Common myeloid progenitor, CD34-positive (primary cell): ENCODE results near the gene TRMT1.

Experiments used
- CTCF ChIA-PET: fragments of 350-600 bp; sonication (Branson Sonifier 250); formaldehyde crosslinking; loops from one replicate; lab custom pipeline; 2021; ENCODE audit warnings: antibody characterized with exemption; lab: Charles Lee
- POLR2A ChIA-PET: fragments of 350-600 bp; sonication (Branson Sonifier 250); formaldehyde crosslinking; loops from one replicate; lab custom pipeline; 2021; ENCODE audit warnings: antibody characterized with exemption; lab: Charles Lee
- DNase-seq, 3 donors: peaks; one replicate each; pipeline versions ENCODE4 v3.0.0 to v3.0.0-alpha.2; 2013
- H3K27ac ChIP-seq, 2 experiments: 1 replicate in 1 of 2; 2 replicates in 1 of 2; pipeline ENCODE4 v1.7.0; 2013; ENCODE audit warnings: inconsistent platforms in 2 of 2, low read length in 2 of 2, mild to moderate bottlenecking in 2 of 2, low read depth in 1 of 2, moderate library complexity in 1 of 2; ENCODE audit not compliant: severe bottlenecking in 2 of 2, insufficient read depth in 1 of 2, poor library complexity in 1 of 2
- H3K27me3 ChIP-seq, 5 experiments: replicated peaks in 2 of 5; 1 replicate in 3 of 5; 2 replicates in 2 of 5; pipeline versions ENCODE4 v1.6.1 to v1.7.0; 2013; ENCODE audit warnings: low read length in 4 of 5, mild to moderate bottlenecking in 2 of 5, moderate library complexity in 2 of 5, inconsistent platforms in 1 of 5; ENCODE audit not compliant: insufficient read depth in 5 of 5, control insufficient read depth in 4 of 5
- H3K36me3 ChIP-seq, 4 experiments: 1 replicate in 2 of 4; 2 replicates in 2 of 4; pipeline versions ENCODE4 v1.6.1 to v1.7.0; 2013; ENCODE audit warnings: low read length in 3 of 4, control low read depth in 1 of 4, mild to moderate bottlenecking in 1 of 4; ENCODE audit not compliant: control insufficient read depth in 4 of 4, insufficient read depth in 4 of 4
- H3K4me1 ChIP-seq, 4 experiments: 1 replicate in 3 of 4; 2 replicates in 1 of 4; pipeline versions ENCODE4 v1.6.1 to v1.7.1; 2013; ENCODE audit warnings: low read length in 3 of 4, mild to moderate bottlenecking in 3 of 4, control low read depth in 1 of 4, inconsistent platforms in 1 of 4, moderate library complexity in 1 of 4; ENCODE audit not compliant: control insufficient read depth in 4 of 4, insufficient read depth in 4 of 4; ENCODE audit errors: control extremely low read depth in 1 of 4
- H3K4me3 ChIP-seq, 7 experiments: 1 replicate in 4 of 7; 2 replicates in 3 of 7; pipeline versions ENCODE4 v1.5.1 to v1.7.0; 2013; ENCODE audit warnings: mild to moderate bottlenecking in 7 of 7, low read length in 6 of 7, moderate library complexity in 6 of 7, inconsistent platforms in 2 of 7, low read depth in 2 of 7, control low read depth in 1 of 7; ENCODE audit not compliant: insufficient read depth in 4 of 7, control insufficient read depth in 1 of 7; ENCODE audit errors: extremely low read depth in 1 of 7
- H3K9me3 ChIP-seq, 5 experiments: 1 replicate in 4 of 5; 2 replicates in 1 of 5; pipeline versions ENCODE4 v1.6.1 to v1.7.1; 2013; ENCODE audit warnings: low read length in 4 of 5, mild to moderate bottlenecking in 2 of 5, inconsistent platforms in 1 of 5, low read depth in 1 of 5, moderate library complexity in 1 of 5; ENCODE audit not compliant: control insufficient read depth in 4 of 5, insufficient read depth in 2 of 5; ENCODE audit errors: control extremely low read depth in 1 of 5
- WGBS: methylation state at CpG from one replicate; pipeline ENCODE4 v1.1.5; 2013; ENCODE audit not compliant: insufficient coverage; 5-methylcytosine and 5-hydroxymethylcytosine counted together

TRMT1 gene

GRCh38 chr19:13138171-13138915 lies 21.8 kb upstream of the TRMT1 start:
- no peaks in the 10 kb centered on the region for H3K9me3 ChIP-seq
- peaks cover 5 to 55% (median 34%) of the 10 kb centered on the region in 4 experiments for H3K36me3 ChIP-seq
- peaks cover 0 to 2% (median 0%) of the 10 kb centered on the region in 4 experiments for H3K4me1 ChIP-seq
- no peak overlapping the region for H3K4me3 ChIP-seq
- DNase-seq = no peak
- 94% methylated on average over 32 of the region's 40 CpGs for WGBS
- H3K27me3 ChIP-seq = no peaks in the 10 kb centered on the region
- ChIA-PET POLR2A (interaction anchor here (1.2 kb wide), 1 partner anchor 34 kb away, joined by 3 read pairs; no protein-coding TSS in a partner anchor), CTCF (no interaction called here)
- H3K27ac ChIP-seq = no peak overlapping the region

- Histone ChIP-seq H3K36me3 (peaks cover 5 to 51% (median 37%) of the 10 kb centered on the region in 4 experiments), H3K27me3 (no peaks in the 10 kb centered on the region), H3K4me1 (peaks cover 0 to 10% (median 3%) of the 10 kb centered on the region in 4 experiments), H3K9me3 (no peaks in the 10 kb centered on the region), H3K4me3 (no peak overlapping the region), H3K27ac (no peak overlapping the region)
- CTCF ChIA-PET = no interaction called here
- no peak for DNase-seq
- 95% methylated on average over 24 of the region's 28 CpGs for WGBS
- POLR2A ChIA-PET = interaction anchor here (1.2 kb wide), 1 partner anchor 33 kb away, joined by 3 read pairs; no protein-coding TSS in a partner anchor
These were observed 20.8 kb upstream of the TRMT1 start for GRCh38 chr19:13137290-13137794.

GRCh38 chr19:13135068-13136062 lies 18.8 kb upstream of the TRMT1 start:
- POLR2A ChIA-PET = no interaction called here
- Histone ChIP-seq H3K36me3 (peaks cover 3 to 57% (median 37%) of the 10 kb centered on the region in 4 experiments), H3K27ac (no peak overlapping the region), H3K9me3 (no peaks in the 10 kb centered on the region), H3K4me1 (peaks cover 0 to 16% (median 9%) of the 10 kb centered on the region in 4 experiments), H3K27me3 (no peaks in the 10 kb centered on the region), H3K4me3 (no peak overlapping the region)
- no peak for DNase-seq
- 99% methylated on average over 59 of the region's 60 CpGs for WGBS
- CTCF ChIA-PET = no interaction called here

GRCh38 chr19:13134626-13135025 lies 18.1 kb upstream of the TRMT1 start:
- ChIA-PET POLR2A (interaction anchor here (0.6 kb wide), 1 partner anchor 713 kb away, joined by 3 read pairs; no protein-coding TSS in a partner anchor), CTCF (no interaction called here)
- WGBS = 100% methylated on average over 1 of the region's 3 CpGs
- no peak overlapping the region for H3K4me3 ChIP-seq
- no peak for DNase-seq
- no peak overlapping the region for H3K27ac ChIP-seq
- H3K27me3 ChIP-seq = no peaks in the 10 kb centered on the region
- H3K36me3 ChIP-seq = peaks cover 3 to 57% (median 37%) of the 10 kb centered on the region in 4 experiments
- peaks cover 0 to 16% (median 9%) of the 10 kb centered on the region in 4 experiments for H3K4me1 ChIP-seq
- H3K9me3 ChIP-seq = no peaks in the 10 kb centered on the region

- POLR2A ChIA-PET = interaction anchor here (1.3 kb wide), 1 partner anchor 15 kb away, joined by 6 read pairs; the partner anchor contains the start of gene NACC1
- 95% methylated on average over 12 of the region's 12 CpGs for WGBS
- Histone ChIP-seq H3K9me3 (no peaks in the 10 kb centered on the region), H3K36me3 (peaks cover 3 to 57% (median 32%) of the 10 kb centered on the region in 4 experiments), H3K27me3 (no peaks in the 10 kb centered on the region), H3K27ac (no peak overlapping the region), H3K4me1 (peaks cover 0 to 14% (median 9%) of the 10 kb centered on the region in 4 experiments), H3K4me3 (no peak overlapping the region)
- no peak for DNase-seq
- CTCF ChIA-PET = interaction anchor here (1.2 kb wide), 1 partner anchor 8 kb away, joined by 4 read pairs; no protein-coding TSS in a partner anchor
These were observed 16.8 kb upstream of the TRMT1 start for GRCh38 chr19:13133241-13133870.

- H3K4me3 ChIP-seq = no peak overlapping the region
- H3K27ac ChIP-seq = no peak overlapping the region
- WGBS = 35% methylated on average over 5 of the region's 8 CpGs
- H3K36me3 ChIP-seq = peaks cover 3 to 55% (median 27%) of the 10 kb centered on the region in 4 experiments
- CTCF ChIA-PET = interaction anchor here (1.2 to 2.5 kb wide), 3 partner anchors 9 to 15 kb away, joined by 4 to 13 read pairs (median 6); partner anchors contain the start of gene NACC1
- no peaks in the 10 kb centered on the region for H3K27me3 ChIP-seq
- H3K9me3 ChIP-seq = no peaks in the 10 kb centered on the region
- DNase-seq = peak; percentile 57 to 91 (median 84)
- peaks cover 0 to 14% (median 9%) of the 10 kb centered on the region in 4 experiments for H3K4me1 ChIP-seq
- POLR2A ChIA-PET = interaction anchor here (0.6 to 1.3 kb wide), 3 partner anchors 15 to 1386 kb away, joined by 3 to 6 read pairs (median 4); partner anchors contain the start of genes DNAJB1, IER2, NACC1 and STX10
These were observed 16.1 kb upstream of the TRMT1 start for GRCh38 chr19:13132471-13133180.
